ENCODE results near the gene ADAMTS3. TPM values are rescaled to one million over a fixed set of nuclear protein-coding genes. Genes with fewer than 3 reads are reported as not detected.

Gene ADAMTS3
- total RNA-seq, 2 experiments from 2014 or later, result not detected

DNA sequence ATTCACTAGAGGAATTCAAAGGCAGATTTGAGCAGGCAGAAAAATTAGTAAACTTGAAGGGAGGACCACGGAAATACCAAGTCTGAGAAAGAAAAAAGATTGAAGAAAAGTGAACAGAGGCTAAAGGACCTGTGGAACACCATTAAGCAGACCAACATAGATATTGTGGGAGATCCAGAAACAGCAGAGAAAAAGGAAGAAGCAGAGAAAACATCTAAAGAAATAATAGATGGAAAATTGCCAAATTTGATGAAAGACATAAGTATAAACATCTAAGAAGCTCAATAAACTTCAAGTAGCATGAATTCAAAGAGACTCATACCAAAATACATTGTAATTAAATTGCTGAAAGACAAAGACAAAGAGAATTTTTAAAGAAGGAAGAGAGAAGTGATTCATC is 31.0 kb downstream of the ADAMTS3 start:
- TF ChIP-seq EZH2phosphoT487 (IDR thresholded peaks at IDR 0.05; ENCODE audit: borderline replicate concordance, low read depth, low read length), result no peak
- TF ChIP-seq, protein P1, sequence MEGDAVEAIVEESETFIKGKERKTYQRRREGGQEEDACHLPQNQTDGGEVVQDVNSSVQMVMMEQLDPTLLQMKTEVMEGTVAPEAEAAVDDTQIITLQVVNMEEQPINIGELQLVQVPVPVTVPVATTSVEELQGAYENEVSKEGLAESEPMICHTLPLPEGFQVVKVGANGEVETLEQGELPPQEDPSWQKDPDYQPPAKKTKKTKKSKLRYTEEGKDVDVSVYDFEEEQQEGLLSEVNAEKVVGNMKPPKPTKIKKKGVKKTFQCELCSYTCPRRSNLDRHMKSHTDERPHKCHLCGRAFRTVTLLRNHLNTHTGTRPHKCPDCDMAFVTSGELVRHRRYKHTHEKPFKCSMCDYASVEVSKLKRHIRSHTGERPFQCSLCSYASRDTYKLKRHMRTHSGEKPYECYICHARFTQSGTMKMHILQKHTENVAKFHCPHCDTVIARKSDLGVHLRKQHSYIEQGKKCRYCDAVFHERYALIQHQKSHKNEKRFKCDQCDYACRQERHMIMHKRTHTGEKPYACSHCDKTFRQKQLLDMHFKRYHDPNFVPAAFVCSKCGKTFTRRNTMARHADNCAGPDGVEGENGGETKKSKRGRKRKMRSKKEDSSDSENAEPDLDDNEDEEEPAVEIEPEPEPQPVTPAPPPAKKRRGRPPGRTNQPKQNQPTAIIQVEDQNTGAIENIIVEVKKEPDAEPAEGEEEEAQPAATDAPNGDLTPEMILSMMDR (conservative IDR thresholded peaks at IDR 0.05; ENCODE audit: low read length), result no peak
- Histone ChIP-seq H3K36me3 (ENCODE audit: insufficient read depth, low read length) (no peaks in the 10 kb centered on the region), H3K27ac (ENCODE audit: low read depth, low read length, poor library complexity, severe bottlenecking) (no peak overlapping the region), H3K79me2 (ENCODE audit: insufficient read depth, low read depth, low read length) (no peaks in the 10 kb centered on the region), H2AFZ (ENCODE audit: low read length) (no peak overlapping the region), H3K4me2 (ENCODE audit: low read length) (no peak overlapping the region), H3K4me3 (ENCODE audit: low read depth, low read length, poor library complexity, severe bottlenecking) (no peak overlapping the region), H3K9me2 (ENCODE audit: insufficient read depth, low read length) (no peaks in the 10 kb centered on the region), H4K20me1 (ENCODE audit: insufficient read depth, low read length) (no peaks in the 10 kb centered on the region), H3K9me3 (ENCODE audit: low read length) (no peaks in the 10 kb centered on the region), H3K4me1 (ENCODE audit: insufficient read depth, low read length, poor library complexity, severe bottlenecking) (no peaks in the 10 kb centered on the region)
- POLR2A ChIA-PET, result no interaction called here
- no peak for DNase-seq (ENCODE audit: low spot score)
- CTCF ChIA-PET (ENCODE audit: unreplicated experiment), result no interaction called here
- no TSS peak for BruUV-seq (replicated peaks)
- intact Hi-C loops (cut with micrococcal nuclease; ENCODE audit: unreplicated experiment), result no loop called here

DNA sequence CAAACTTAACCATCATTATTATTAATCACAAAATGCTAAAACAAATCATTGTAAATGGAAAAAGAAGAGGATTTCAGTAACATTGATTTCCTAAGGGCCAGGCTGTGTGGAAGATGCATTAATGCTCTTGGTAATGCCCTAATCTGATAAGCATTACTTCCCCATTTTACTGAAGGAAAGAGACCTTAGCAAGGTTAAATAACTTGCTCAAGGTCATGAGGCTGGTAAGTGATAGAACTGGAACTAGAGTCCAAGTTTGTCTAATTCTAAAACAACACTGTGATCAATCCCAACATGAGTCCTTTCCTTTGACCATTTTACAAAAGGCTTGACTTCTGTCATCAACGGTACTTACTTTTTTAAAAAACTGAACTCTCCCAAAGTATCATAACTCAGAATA is 32.6 kb downstream of the ADAMTS3 start:
- H3K79me2 ChIP-seq (ENCODE audit: insufficient read depth, low read depth, low read length), result no peaks in the 10 kb centered on the region
- H3K4me2 ChIP-seq (ENCODE audit: low read length), result no peak overlapping the region
- no peaks in the 10 kb centered on the region for H4K20me1 ChIP-seq (ENCODE audit: insufficient read depth, low read length)
- no peaks in the 10 kb centered on the region for H3K4me1 ChIP-seq (ENCODE audit: insufficient read depth, low read length, poor library complexity, severe bottlenecking)
- no TSS peak for BruUV-seq (replicated peaks)
- H3K9me3 ChIP-seq (ENCODE audit: low read length), result no peaks in the 10 kb centered on the region
- H3K9me2 ChIP-seq (ENCODE audit: insufficient read depth, low read length), result no peaks in the 10 kb centered on the region
- TF ChIP-seq, protein P1 (conservative IDR thresholded peaks at IDR 0.05; ENCODE audit: low read length), result no peak
- no peak for TF ChIP-seq EZH2phosphoT487 (IDR thresholded peaks at IDR 0.05; ENCODE audit: borderline replicate concordance, low read depth, low read length)
- ChIA-PET CTCF (ENCODE audit: unreplicated experiment) (no interaction called here), POLR2A (no interaction called here)
- no peak for DNase-seq (ENCODE audit: low spot score)
- H3K4me3 ChIP-seq (ENCODE audit: low read depth, low read length, poor library complexity, severe bottlenecking), result no peak overlapping the region
- intact Hi-C loops (cut with micrococcal nuclease; ENCODE audit: unreplicated experiment), result no loop called here
- H3K36me3 ChIP-seq (ENCODE audit: insufficient read depth, low read length), result no peaks in the 10 kb centered on the region
- H3K27ac ChIP-seq (ENCODE audit: low read depth, low read length, poor library complexity, severe bottlenecking), result no peak overlapping the region
- no peak overlapping the region for H2AFZ ChIP-seq (ENCODE audit: low read length)

DNA sequence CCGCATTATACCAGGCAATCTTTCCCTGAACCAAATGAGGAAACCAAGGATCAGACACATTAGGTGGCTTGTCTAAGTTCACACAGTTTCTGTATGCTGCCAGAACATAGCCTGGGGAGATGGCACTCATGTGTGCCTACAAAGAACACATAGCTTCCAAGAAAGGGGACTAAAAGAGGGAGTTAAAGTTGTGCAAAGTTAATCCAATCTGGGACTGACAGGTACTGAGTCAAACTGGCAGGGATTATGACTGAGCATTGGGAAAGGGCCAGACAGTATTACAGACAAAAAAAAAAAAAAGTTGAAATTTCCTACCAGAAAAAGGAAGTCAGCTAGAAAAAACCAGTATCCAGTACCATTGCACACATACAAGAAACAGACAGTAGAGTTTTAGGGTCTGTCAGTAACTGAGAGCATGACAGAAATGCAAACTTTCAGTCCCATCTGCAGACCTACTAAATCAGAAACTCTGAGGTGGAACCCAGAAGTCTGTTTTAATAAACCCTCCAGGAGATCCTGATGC is 37.2 kb downstream of the ADAMTS3 start:
- Histone ChIP-seq H3K79me2 (ENCODE audit: insufficient read depth, low read depth, low read length) (no peaks in the 10 kb centered on the region), H3K9me2 (ENCODE audit: insufficient read depth, low read length) (no peaks in the 10 kb centered on the region), H3K27ac (ENCODE audit: low read depth, low read length, poor library complexity, severe bottlenecking) (no peak overlapping the region), H4K20me1 (ENCODE audit: insufficient read depth, low read length) (no peaks in the 10 kb centered on the region), H3K9me3 (ENCODE audit: low read length) (no peaks in the 10 kb centered on the region), H3K4me2 (ENCODE audit: low read length) (no peak overlapping the region), H3K4me1 (ENCODE audit: insufficient read depth, low read length, poor library complexity, severe bottlenecking) (no peaks in the 10 kb centered on the region), H3K36me3 (ENCODE audit: insufficient read depth, low read length) (no peaks in the 10 kb centered on the region), H2AFZ (ENCODE audit: low read length) (no peak overlapping the region), H3K4me3 (ENCODE audit: low read depth, low read length, poor library complexity, severe bottlenecking) (no peak overlapping the region)
- no TSS peak for BruUV-seq (replicated peaks)
- CTCF ChIA-PET (ENCODE audit: unreplicated experiment), result no interaction called here
- DNase-seq (ENCODE audit: low spot score), result no peak
- POLR2A ChIA-PET, result no interaction called here
- intact Hi-C loops (cut with micrococcal nuclease; ENCODE audit: unreplicated experiment), result no loop called here
- TF ChIP-seq, protein P1 (conservative IDR thresholded peaks at IDR 0.05; ENCODE audit: low read length), result no peak
- TF ChIP-seq EZH2phosphoT487 (IDR thresholded peaks at IDR 0.05; ENCODE audit: borderline replicate concordance, low read depth, low read length), result no peak

Measured in OCI-LY7 (cell line).